Measurements from ENCODE around the gene C19orf85. TPM values are rescaled to one million over a fixed set of nuclear protein-coding genes. Genes with fewer than 3 reads are reported as not detected.

Gene C19orf85
- total RNA-seq, 4 donors from 2014 or later, result not detected

- no peak for DNase-seq
- peaks cover 4 to 30% of the 10 kb centered on the region in 2 donors for H3K27me3 ChIP-seq
- intact Hi-C loops (cut with DNase I; ENCODE audit: low total_unique reads), result no loop called here
- no peak for TF ChIP-seq POLR2A (IDR thresholded peaks at IDR 0.05)
- TF ChIP-seq, protein P1, sequence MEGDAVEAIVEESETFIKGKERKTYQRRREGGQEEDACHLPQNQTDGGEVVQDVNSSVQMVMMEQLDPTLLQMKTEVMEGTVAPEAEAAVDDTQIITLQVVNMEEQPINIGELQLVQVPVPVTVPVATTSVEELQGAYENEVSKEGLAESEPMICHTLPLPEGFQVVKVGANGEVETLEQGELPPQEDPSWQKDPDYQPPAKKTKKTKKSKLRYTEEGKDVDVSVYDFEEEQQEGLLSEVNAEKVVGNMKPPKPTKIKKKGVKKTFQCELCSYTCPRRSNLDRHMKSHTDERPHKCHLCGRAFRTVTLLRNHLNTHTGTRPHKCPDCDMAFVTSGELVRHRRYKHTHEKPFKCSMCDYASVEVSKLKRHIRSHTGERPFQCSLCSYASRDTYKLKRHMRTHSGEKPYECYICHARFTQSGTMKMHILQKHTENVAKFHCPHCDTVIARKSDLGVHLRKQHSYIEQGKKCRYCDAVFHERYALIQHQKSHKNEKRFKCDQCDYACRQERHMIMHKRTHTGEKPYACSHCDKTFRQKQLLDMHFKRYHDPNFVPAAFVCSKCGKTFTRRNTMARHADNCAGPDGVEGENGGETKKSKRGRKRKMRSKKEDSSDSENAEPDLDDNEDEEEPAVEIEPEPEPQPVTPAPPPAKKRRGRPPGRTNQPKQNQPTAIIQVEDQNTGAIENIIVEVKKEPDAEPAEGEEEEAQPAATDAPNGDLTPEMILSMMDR (IDR thresholded peaks at IDR 0.05), result no peak
- no peak overlapping the region for H3K4me3 ChIP-seq
- no peaks in the 10 kb centered on the region for H3K36me3 ChIP-seq
- H3K9me3 ChIP-seq, result no peaks in the 10 kb centered on the region
- H3K27ac ChIP-seq, result no peak overlapping the region
- H3K4me1 ChIP-seq, result no peaks in the 10 kb centered on the region
Measured at GRCh38 chr19:55435020-55435419, 29.5 kb downstream of the C19orf85 start.

- no peaks in the 10 kb centered on the region for H3K36me3 ChIP-seq
- intact Hi-C loops (cut with DNase I; ENCODE audit: low total_unique reads), result no loop called here
- DNase-seq, result no peak
- H3K4me3 ChIP-seq, result no peak overlapping the region
- peaks cover 4 to 28% of the 10 kb centered on the region in 2 donors for H3K27me3 ChIP-seq
- H3K4me1 ChIP-seq, result no peaks in the 10 kb centered on the region
- H3K27ac ChIP-seq, result no peak overlapping the region
- TF ChIP-seq, protein P1 (IDR thresholded peaks at IDR 0.05), result no peak
- no peak for TF ChIP-seq POLR2A (IDR thresholded peaks at IDR 0.05)
- no peaks in the 10 kb centered on the region for H3K9me3 ChIP-seq
Measured at GRCh38 chr19:55434356-55434919, 30.1 kb downstream of the C19orf85 start.

GRCh38 chr19:55433292-55433691 is 31.3 kb downstream of the C19orf85 start:
- TF ChIP-seq, protein P1 (IDR thresholded peaks at IDR 0.05), result no peak
- TF ChIP-seq POLR2A (IDR thresholded peaks at IDR 0.05), result no peak
- intact Hi-C loops (cut with DNase I; ENCODE audit: low total_unique reads), result no loop called here
- Histone ChIP-seq H3K27me3 (peaks cover 3 to 26% of the 10 kb centered on the region in 2 donors), H3K27ac (no peak overlapping the region), H3K9me3 (no peaks in the 10 kb centered on the region), H3K4me3 (no peak overlapping the region), H3K4me1 (no peaks in the 10 kb centered on the region), H3K36me3 (no peaks in the 10 kb centered on the region)
- no peak for DNase-seq

DNA sequence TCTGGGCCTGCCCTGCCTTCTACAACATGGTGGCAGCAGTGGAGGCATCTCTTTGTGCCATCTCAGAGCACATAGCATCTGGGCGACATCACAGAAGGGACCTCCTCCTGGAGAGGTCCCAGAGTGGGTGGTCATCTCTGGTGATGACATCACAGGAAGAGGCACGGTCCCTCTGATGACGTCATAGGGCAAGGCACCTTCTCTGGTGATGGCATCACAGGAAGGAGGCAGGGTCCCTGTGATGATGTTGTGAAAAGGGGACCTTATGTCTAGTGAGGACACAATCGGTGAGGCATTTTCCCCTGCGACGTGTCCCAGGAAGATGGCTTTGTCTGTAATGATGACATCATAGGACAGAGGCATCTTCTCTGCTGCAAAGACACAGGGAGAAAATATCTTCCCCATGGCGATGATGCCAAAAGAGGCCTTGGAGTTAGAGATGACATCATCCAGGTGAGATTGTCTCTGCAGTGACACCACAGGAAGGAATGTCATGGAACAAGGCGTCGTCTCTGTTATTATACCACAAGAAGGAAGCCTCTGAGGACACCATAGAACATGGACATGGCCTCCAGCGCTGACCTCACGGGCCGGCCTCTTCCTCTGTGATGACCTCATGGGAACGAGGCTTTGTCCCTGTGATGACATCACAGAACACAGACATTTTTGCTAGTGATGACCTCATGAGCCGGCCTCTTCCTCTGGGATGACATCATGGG is 32.2 kb downstream of the C19orf85 start:
- no peaks in the 10 kb centered on the region for H3K36me3 ChIP-seq
- no peak overlapping the region for H3K4me3 ChIP-seq
- no peak for TF ChIP-seq POLR2A (IDR thresholded peaks at IDR 0.05)
- TF ChIP-seq, protein P1 (IDR thresholded peaks at IDR 0.05), result no peak
- DNase-seq, result no peak
- H3K27ac ChIP-seq, result no peak overlapping the region
- no peaks in the 10 kb centered on the region for H3K9me3 ChIP-seq
- no peaks in the 10 kb centered on the region for H3K4me1 ChIP-seq
- intact Hi-C loops (cut with DNase I; ENCODE audit: low total_unique reads), result no loop called here
- H3K27me3 ChIP-seq, result peaks cover 0 to 20% of the 10 kb centered on the region in 2 donors

DNA sequence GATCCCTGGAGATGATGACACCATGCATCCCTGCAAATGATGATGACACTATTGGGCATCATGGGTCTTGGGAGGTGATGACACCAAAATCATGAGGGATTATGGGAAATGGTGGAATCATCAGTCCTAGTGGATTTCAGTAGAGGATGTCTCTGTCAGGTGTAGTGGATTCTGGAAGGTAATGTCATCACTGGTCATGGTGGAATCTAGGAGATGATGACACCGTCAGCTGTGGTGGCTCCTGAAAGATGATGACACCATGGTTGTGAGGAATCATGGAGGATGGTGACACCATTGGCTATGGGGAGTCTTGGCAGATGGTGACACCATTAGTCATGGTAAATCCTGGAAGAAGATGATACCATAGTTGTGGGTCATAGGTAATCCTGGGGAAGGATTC is 33.4 kb downstream of the C19orf85 start:
- H3K27me3 ChIP-seq, result peaks cover 0 to 16% of the 10 kb centered on the region in 2 donors
- intact Hi-C loops (cut with DNase I; ENCODE audit: low total_unique reads), result no loop called here
- DNase-seq, result no peak

More for the DNA sequence above, 33.4 kb downstream of the C19orf85 start:
- H3K27ac ChIP-seq, result no peak overlapping the region
- H3K4me3 ChIP-seq, result no peak overlapping the region
- no peaks in the 10 kb centered on the region for H3K4me1 ChIP-seq
- H3K9me3 ChIP-seq, result no peaks in the 10 kb centered on the region
- no peak for TF ChIP-seq POLR2A (IDR thresholded peaks at IDR 0.05)
- TF ChIP-seq, protein P1 (IDR thresholded peaks at IDR 0.05), result no peak
- no peaks in the 10 kb centered on the region for H3K36me3 ChIP-seq

All from uterus (tissue), 4 donors.